GM12801 (cell line): Measurements from ENCODE around the gene MAD1L1.

Experiments used
- TF ChIP-seq, protein P1 (sequence below): IDR thresholded peaks from one replicate; pipeline ENCODE4 v1.5.1; 2011; ENCODE audit warnings: control low read depth; ENCODE audit not compliant: insufficient read length; ENCODE audit errors: extremely low read depth

Gene MAD1L1

DNA sequence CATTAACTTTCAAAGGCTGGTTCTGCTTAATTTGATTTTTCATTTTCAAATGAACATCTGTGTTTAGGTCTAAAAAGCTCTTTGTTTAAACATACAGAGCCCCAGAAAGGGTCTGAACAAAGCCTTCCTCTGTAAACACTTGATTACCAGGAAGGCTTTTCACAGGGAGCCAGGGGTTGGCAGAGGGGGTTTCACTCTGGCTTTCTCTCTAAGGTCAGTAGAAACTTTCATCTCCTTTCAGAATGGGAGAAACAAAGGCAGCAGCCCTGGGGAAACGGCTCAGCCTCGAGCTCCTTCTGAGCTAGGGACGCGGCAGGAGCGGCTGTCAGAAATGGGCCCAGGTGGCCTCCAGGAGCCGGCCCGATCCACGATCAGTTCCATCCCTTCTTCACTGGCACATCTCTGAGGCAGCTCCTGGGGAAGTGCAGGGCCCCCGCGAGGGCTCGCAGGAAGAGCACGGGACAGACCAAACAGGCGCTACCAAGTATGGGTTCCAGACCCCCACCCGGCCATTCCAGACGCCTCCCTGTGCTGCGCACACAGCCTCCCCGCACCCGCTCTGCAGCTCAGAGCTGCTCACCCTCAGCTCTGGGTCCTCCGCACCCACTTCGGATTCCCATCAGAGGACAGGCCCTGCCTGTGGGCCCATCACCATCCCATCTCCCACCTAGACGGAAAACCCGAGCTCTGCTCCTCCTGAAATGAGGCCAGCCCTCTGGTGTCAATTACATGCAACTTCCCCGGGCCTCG is 124.1 kb downstream of the MAD1L1 start:
- TF ChIP-seq, protein P1, sequence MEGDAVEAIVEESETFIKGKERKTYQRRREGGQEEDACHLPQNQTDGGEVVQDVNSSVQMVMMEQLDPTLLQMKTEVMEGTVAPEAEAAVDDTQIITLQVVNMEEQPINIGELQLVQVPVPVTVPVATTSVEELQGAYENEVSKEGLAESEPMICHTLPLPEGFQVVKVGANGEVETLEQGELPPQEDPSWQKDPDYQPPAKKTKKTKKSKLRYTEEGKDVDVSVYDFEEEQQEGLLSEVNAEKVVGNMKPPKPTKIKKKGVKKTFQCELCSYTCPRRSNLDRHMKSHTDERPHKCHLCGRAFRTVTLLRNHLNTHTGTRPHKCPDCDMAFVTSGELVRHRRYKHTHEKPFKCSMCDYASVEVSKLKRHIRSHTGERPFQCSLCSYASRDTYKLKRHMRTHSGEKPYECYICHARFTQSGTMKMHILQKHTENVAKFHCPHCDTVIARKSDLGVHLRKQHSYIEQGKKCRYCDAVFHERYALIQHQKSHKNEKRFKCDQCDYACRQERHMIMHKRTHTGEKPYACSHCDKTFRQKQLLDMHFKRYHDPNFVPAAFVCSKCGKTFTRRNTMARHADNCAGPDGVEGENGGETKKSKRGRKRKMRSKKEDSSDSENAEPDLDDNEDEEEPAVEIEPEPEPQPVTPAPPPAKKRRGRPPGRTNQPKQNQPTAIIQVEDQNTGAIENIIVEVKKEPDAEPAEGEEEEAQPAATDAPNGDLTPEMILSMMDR: no peak

DNA sequence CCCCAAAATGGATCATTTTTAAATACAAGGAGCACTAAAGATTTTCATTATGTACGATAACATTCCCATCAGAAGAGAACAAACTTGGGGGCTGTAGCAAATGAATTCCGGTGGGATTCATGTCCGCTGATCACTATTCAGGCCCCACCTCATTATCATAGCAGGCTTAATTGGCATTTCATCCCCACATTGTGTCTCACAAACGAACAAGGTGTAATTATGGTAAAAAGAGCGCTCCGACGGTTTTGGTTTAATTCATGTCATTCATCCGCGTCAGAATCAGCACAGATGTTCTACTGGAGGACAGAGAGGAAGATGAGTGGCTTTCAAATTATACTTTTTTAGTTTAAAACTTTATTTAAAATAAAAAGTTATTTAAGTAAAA is 124.7 kb downstream of the MAD1L1 start:
- TF ChIP-seq, protein P1: no peak

DNA sequence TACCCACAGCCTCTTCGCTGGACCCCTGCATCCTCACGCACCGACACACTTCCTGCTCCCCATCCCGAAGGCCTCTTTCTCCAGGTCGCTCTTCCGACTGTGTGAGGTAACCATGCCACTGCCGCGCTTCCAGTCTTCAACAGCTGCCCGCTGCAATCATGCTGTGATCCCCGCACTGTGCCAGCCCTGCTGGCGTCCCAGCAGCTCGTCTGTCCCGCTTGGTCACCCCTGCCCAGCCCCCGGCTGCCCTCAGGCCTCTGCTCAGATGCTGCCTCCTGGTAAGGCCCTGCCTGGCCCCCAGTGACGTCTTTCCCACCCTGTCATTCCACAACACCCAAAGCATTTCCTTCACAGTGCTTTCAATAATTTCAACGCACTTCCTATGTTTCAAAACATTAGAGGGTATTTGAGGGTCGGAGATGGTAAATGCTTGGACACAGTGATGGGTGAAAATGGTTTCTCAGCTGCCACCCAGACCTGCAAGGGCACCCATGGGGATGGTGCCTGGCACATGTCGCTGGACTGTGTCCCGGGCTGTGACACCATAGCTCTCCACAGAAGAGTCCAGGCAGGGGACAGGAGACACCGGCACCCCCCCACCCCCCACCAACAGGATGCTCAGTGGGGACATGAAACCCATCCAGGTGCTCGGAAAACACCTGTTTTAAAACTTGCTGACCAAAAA is 125.2 kb downstream of the MAD1L1 start:
- TF ChIP-seq, protein P1: no peak

DNA sequence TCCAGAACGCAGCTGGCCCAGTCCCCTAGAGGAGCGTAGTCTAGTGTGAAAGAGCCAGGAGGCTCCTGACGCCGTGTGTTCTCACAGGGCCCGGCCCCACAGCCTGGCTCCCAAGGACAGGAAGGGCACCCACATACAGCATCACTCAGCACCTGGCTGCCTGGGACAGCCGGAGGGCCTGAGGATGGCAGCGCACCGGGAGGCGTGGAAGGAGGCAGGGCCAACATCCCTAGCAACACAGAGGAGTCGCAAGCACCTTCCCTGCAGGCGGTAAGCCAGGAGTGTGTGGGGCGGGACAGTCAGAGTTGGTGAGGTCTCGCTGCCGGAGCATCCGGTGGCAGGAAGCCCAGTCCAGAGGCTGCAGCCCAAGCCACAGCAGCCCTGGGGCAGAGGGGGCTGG is 125.8 kb downstream of the MAD1L1 start:
- TF ChIP-seq, protein P1: no peak

DNA sequence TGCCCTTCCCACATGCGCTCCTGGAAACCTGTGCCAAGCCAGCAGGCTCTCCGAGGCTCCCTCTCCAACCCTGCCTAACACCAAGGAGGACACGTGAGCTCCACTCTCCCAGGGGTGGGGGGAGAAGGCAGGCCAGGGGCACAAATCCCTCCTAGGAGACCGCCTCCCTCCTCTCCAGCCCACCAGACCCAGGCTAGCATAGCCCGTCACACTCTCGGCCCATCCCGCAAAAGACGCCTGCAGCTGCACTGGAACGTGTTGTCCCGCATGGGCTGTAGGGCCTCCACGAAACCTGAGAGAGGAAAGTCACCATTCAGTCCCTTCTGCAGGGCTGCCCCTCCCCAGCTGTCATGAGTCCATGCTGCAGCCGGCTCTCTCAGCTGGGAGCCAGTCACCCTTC is 126.3 kb downstream of the MAD1L1 start:
- TF ChIP-seq, protein P1: no peak

DNA sequence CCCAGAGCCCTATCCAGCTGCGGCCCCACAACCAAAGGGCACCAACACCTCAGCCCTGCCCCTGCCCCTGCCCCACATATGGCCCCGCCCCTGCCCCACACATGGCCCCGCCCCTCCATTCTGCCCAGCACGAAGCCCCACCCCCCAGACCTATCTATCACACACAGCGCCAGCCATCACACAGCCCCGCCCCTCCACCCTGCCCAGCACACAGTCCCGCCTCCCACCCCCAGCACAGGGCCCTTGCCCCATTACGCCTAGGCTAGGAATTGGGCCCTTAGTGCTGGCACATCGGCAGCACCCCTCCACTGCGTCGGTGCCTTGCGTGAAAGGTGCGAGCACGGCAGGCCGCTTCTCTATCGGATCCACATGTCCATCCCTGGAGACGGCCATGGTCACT is 126.8 kb downstream of the MAD1L1 start:
- TF ChIP-seq, protein P1: no peak

DNA sequence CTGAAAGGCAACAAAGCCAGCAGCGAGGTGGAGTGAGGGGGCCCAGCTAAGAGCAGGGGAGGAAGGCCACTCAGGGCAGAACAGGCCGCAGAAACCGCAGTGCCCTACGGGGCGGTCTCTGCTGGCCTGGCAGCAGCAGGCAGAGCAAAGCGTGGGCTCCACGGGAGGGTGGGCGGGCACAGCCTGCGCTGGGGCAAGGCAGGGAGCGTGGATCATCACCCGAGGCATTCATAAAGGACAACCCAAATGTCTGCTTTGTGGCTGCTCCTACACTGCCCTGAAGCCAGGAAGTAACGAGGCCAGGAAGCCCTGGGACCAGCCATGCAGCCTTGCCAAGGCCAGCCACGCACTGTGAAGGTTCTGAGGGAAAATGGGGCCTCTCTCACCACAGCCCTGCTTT is 127.5 kb downstream of the MAD1L1 start:
- TF ChIP-seq, protein P1: no peak
